ENCODE results near the gene HYAL3. TPM values are rescaled to one million over a fixed set of nuclear protein-coding genes. Genes with fewer than 3 reads are reported as not detected.
"Not testable (repeated sequence)": the region's sequence is repeated elsewhere in the genome, so short reads cannot be mapped to it uniquely, and the experiment has no call there.

The HYAL3 gene
- total RNA-seq, 2 donors from 2014 or later = 2.5 to 4.2 TPM

DNA sequence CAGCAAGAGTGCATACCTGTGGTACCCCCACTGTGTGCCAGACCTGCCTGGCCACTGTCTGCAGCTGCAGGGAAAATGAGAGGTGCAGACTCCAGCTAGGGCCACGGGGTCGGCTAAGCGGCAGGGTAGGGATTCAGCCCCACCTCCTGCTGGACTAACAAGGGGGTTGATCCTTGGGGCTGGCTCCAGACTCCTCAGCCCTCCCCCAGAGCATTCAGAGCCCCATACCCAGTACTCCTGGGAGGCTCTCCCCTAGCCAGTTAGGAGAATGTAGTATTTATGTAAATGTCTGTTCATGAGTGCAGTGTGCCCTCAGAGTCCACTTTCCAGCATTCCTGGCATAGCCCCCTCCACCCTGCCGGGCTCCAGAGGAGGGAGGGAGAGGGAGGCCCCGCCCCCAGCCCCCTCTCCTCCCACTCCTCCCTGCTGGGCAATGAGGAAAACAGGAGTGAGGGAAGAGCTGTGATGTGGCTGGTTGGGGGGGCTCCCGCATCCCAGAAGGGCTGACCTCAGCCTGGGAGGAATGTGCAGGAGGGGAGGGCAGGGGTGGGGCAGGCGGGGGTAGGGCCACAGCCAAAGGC is 34.7 kb downstream of the HYAL3 start:
- Histone ChIP-seq H3K27ac (peak overlapping the region; percentile 85), H3K4me3 (no peak overlapping the region), H3K9ac (ENCODE audit: low read depth in 2 of 2, low read length in 2 of 2) (peak overlapping the region; percentile 9 to 36), H3K9me3 (no peaks in the 10 kb centered on the region), H3K36me3 (no peaks in the 10 kb centered on the region), H3K4me1 (peaks cover 15% of the 10 kb centered on the region), H3K27me3 (no peaks in the 10 kb centered on the region)
- TF ChIP-seq, protein P1, sequence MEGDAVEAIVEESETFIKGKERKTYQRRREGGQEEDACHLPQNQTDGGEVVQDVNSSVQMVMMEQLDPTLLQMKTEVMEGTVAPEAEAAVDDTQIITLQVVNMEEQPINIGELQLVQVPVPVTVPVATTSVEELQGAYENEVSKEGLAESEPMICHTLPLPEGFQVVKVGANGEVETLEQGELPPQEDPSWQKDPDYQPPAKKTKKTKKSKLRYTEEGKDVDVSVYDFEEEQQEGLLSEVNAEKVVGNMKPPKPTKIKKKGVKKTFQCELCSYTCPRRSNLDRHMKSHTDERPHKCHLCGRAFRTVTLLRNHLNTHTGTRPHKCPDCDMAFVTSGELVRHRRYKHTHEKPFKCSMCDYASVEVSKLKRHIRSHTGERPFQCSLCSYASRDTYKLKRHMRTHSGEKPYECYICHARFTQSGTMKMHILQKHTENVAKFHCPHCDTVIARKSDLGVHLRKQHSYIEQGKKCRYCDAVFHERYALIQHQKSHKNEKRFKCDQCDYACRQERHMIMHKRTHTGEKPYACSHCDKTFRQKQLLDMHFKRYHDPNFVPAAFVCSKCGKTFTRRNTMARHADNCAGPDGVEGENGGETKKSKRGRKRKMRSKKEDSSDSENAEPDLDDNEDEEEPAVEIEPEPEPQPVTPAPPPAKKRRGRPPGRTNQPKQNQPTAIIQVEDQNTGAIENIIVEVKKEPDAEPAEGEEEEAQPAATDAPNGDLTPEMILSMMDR (IDR thresholded peaks at IDR 0.05) = no peak
- DNase-seq = peak; percentile 60
- intact Hi-C loops (cut with DNase I) = no loop called here

DNA sequence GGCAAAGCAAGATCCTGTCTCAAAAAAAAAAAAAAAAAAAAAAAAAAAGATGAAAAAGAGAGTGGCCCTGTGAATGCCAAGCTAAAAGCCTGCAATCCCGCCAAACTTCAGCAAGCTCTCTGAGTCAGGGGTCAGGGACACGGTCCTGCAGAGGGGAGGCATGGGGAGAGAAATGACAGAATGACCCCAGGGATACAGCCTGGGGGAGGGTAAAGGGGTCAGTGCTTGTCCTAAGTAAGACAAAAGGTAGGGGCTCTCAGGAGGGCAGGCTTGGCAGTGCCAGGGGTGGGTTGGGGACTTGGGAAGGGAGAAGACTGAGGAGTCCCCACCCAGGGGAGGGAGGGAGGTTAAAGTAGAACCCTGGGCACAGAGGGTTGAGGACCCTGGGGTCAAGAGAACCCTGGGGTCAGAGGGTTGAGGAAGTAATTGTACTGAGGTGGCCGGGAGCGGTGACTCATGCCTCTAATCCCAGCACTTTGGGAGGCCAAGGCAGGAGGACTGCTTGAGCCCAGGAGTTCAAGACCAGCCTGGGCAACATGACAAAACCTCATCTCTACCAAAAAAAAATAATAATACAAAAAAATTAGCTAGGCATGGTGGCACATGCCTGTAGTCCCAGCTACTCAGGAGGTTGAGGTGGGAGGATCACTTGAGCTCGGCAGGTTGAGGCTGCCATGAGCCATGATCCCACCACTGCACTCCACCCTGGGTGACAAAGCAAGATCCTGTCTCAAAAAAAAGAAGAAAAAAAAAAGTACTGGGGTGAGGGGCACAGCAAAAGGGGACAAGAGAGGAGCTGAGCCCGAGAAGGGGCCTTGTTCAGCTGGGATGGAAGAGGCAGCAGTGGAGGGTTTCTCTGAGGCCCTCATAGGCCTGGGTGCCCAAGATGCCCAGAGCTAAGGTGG is 35.5 kb downstream of the HYAL3 start:
- Histone ChIP-seq H3K36me3 (no peaks in the 10 kb centered on the region), H3K4me3 (no peak overlapping the region), H3K27me3 (no peaks in the 10 kb centered on the region), H3K9me3 (no peaks in the 10 kb centered on the region), H3K4me1 (peaks cover 15% of the 10 kb centered on the region), H3K9ac (ENCODE audit: low read depth in 2 of 2, low read length in 2 of 2) (peak overlapping the region in 1 of 2 donors; percentile 36), H3K27ac (peak overlapping the region; percentile 85)
- DNase-seq = no peak
- intact Hi-C loops (cut with DNase I) = no loop called here
- TF ChIP-seq, protein P1 (IDR thresholded peaks at IDR 0.05) = no peak

DNA sequence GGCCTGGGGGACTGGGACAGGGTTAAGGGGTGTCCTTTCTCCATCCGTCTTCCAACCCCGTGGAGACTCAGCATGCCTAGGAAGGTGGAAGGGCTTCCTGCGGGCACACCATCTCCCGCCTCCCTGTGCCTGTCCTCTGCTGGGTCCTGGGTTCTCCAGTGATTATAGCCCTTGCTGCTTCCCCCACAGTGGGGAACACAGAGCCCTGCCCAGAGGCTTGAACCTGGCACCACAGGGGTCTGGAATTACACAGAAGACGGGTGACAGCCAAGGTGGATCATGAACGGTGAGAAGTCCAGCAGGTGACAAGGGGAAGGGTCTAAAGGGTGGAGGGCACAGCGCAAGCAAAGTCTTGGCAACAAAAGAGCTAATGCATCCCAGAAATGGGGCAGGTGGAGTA is 36.4 kb downstream of the HYAL3 start:
- Histone ChIP-seq H3K27ac (no peak overlapping the region), H3K9me3 (no peaks in the 10 kb centered on the region), H3K4me3 (no peak overlapping the region), H3K4me1 (peaks cover 7% of the 10 kb centered on the region), H3K36me3 (no peaks in the 10 kb centered on the region), H3K9ac (ENCODE audit: low read depth in 2 of 2, low read length in 2 of 2) (no peak overlapping the region), H3K27me3 (no peaks in the 10 kb centered on the region)
- intact Hi-C loops (cut with DNase I) = no loop called here
- TF ChIP-seq, protein P1 (IDR thresholded peaks at IDR 0.05) = no peak
- no peak for DNase-seq

DNA sequence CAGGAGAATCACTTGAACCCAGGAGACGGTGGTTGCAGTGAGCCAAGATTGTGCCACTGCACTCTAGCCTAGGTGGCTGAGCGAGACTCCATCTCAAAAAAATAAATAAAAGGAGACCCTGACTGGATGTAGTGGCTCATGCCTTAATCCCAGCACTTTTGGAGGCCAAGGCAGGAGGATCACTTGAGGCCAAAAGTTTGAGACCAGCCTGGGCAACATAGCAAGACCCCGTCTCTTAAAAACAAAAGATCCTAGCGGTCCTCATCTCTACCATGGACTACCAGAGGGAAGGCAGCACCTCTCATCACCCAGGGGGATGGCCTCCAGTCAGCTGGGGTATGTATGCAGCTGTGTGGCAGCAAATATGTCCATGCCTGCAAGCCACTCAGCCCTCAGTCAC is 37.0 kb downstream of the HYAL3 start:
- DNase-seq; H3K4me1 ChIP-seq; H3K27ac ChIP-seq; H3K9me3 ChIP-seq; intact Hi-C loops (cut with DNase I); H3K36me3 ChIP-seq; H3K27me3 ChIP-seq; H3K4me3 ChIP-seq; H3K9ac ChIP-seq (ENCODE audit: low read depth in 2 of 2, low read length in 2 of 2): not testable (repeated sequence)

DNA sequence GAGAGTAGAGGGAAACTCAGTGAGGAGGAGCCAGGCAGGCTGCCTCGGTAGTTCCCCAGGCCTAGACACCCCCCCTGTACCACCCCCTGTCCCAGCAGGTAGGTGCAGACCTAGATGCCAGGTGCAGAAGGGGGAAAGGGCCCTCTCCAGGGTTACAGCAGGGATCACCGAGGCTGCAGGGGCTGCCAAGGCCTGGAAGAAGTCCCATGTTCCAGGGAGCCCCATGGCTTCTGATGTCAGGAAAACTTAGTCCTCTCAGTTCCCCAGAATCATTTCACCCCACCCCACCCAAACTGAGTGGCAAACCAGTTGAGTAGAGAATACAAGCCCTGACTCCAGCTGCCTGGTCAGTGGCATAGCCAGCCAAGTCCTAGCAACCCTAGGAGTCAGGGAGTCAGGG is 37.7 kb downstream of the HYAL3 start:
- TF ChIP-seq, protein P1 (IDR thresholded peaks at IDR 0.05) = no peak
- peak overlapping the region; percentile 27 to 81 for H3K9ac ChIP-seq (ENCODE audit: low read depth in 2 of 2, low read length in 2 of 2)
- H3K4me1 ChIP-seq = peaks cover 4% of the 10 kb centered on the region
- peaks cover 3% of the 10 kb centered on the region for H3K36me3 ChIP-seq
- DNase-seq = no peak
- no peak overlapping the region for H3K4me3 ChIP-seq
- no peaks in the 10 kb centered on the region for H3K27me3 ChIP-seq
- peak overlapping the region; percentile 90 for H3K27ac ChIP-seq
- intact Hi-C loops (cut with DNase I) = no loop called here
- no peaks in the 10 kb centered on the region for H3K9me3 ChIP-seq

Data from colonic mucosa (tissue), 4 donors.